PFSK-1 (cell line): ENCODE data around the gene KCNQ2.

Source experiments
- FOXP2 ChIP-seq: optimal IDR thresholded peaks from 2 replicates; pipeline ENCODE3; 2011; ENCODE audit warnings: borderline replicate concordance, control low read depth, inconsistent platforms; ENCODE audit not compliant: insufficient read depth; ENCODE audit errors: extremely low read length, extremely low read depth
- POLR2AphosphoS5 ChIP-seq: IDR thresholded peaks from 2 replicates; pipeline ENCODE4 v1.6.1; 2012; ENCODE audit warnings: low read depth, mild to moderate bottlenecking, control low read depth, low read length, moderate library complexity
- REST ChIP-seq, 2 experiments: IDR thresholded peaks; 2 replicates each; pipeline versions ENCODE4 v1.6.1 to v1.8.0; 2011 to 2012; ENCODE audit warnings: low read depth in 2 of 2, low read length in 2 of 2, control low read depth in 1 of 2, inconsistent platforms in 1 of 2, mild to moderate bottlenecking in 1 of 2, moderate library complexity in 1 of 2; ENCODE audit not compliant: insufficient read depth in 1 of 2
- SIN3A ChIP-seq: IDR thresholded peaks from 2 replicates; pipeline ENCODE4 v1.6.1; 2012; ENCODE audit warnings: mild to moderate bottlenecking, low read length, moderate library complexity, borderline replicate concordance; ENCODE audit not compliant: insufficient read depth
- TAF1 ChIP-seq: IDR thresholded peaks from 2 replicates; pipeline ENCODE4 v1.6.1; 2012; ENCODE audit warnings: low read length, control low read depth, borderline replicate concordance; ENCODE audit not compliant: insufficient read depth

The KCNQ2 gene

GRCh38 chr20:63394069-63394919 is 78.2 kb downstream of the KCNQ2 start:
- TF ChIP-seq POLR2AphosphoS5 (no peak), FOXP2 (no peak), REST (IDR thresholded peaks at IDR 0.05; ENCODE audit: insufficient read depth in 1 of 2, low read depth in 2 of 2, low read length in 2 of 2) (no peak), SIN3A (no peak), TAF1 (no peak)

- TF ChIP-seq REST (IDR thresholded peaks at IDR 0.05; ENCODE audit: insufficient read depth in 1 of 2, low read depth in 2 of 2, low read length in 2 of 2) (no peak), SIN3A (no peak)
Measured at GRCh38 chr20:63393566-63393965, 78.9 kb downstream of the KCNQ2 start.

GRCh38 chr20:63392465-63393365 is 79.7 kb downstream of the KCNQ2 start:
- TF ChIP-seq FOXP2 (no peak), TAF1 (no peak), REST (IDR thresholded peaks at IDR 0.05; ENCODE audit: insufficient read depth in 1 of 2, low read depth in 2 of 2, low read length in 2 of 2) (no peak), SIN3A (no peak)

GRCh38 chr20:63387917-63388316 is 84.5 kb downstream of the KCNQ2 start:
- TF ChIP-seq TAF1: no peak
- TF ChIP-seq POLR2AphosphoS5: no peak
- no peak for TF ChIP-seq FOXP2
- no peak for TF ChIP-seq SIN3A
- no peak for TF ChIP-seq REST (IDR thresholded peaks at IDR 0.05; ENCODE audit: insufficient read depth in 1 of 2, low read depth in 2 of 2, low read length in 2 of 2)
